Lung (tissue), 12 donors: ENCODE measurements around the gene DNAJC13. TPM values are rescaled to one million over a fixed set of nuclear protein-coding genes. Genes with fewer than 3 reads are reported as not detected.
A peak's percentile ranks its signal among the peaks of the same experiment; 100 is the strongest.

ENCODE experiments used
- ATAC-seq: fragments of 200-7000 bp; cut with Tn5 transposase; one replicate; pipeline ENCODE4 v1.9.1; 2020; ENCODE audit warnings: moderate number of reproducible peaks; ENCODE audit not compliant: insufficient read depth, low FRiP score
- DNase-seq, 3 donors: peaks; one replicate each; pipeline ENCODE4 v3.0.0-alpha.2; 2013 to 2017
- H3K27ac ChIP-seq, 2 donors: one replicate each; pipeline ENCODE4 v1.5.1; 2013; ENCODE audit warnings: mild to moderate bottlenecking in 2 of 2, moderate library complexity in 2 of 2, control low read depth in 1 of 2, inconsistent platforms in 1 of 2, low read depth in 1 of 2, low read length in 1 of 2
- H3K27me3 ChIP-seq, 3 donors: one replicate each; pipeline ENCODE4 v1.5.1; 2013; ENCODE audit warnings: low read length in 2 of 3; ENCODE audit not compliant: control insufficient read depth in 3 of 3, insufficient read depth in 3 of 3
- H3K36me3 ChIP-seq, 4 donors: one replicate each; pipeline ENCODE4 v1.5.1; 2013; ENCODE audit warnings: low read length in 4 of 4, mild to moderate bottlenecking in 1 of 4, moderate library complexity in 1 of 4; ENCODE audit not compliant: control insufficient read depth in 4 of 4, insufficient read depth in 4 of 4
- H3K4me1 ChIP-seq, 5 donors: one replicate each; pipeline ENCODE4 v1.5.1; 2013; ENCODE audit warnings: low read length in 5 of 5, mild to moderate bottlenecking in 2 of 5, moderate library complexity in 1 of 5; ENCODE audit not compliant: control insufficient read depth in 5 of 5, insufficient read depth in 5 of 5
- H3K4me3 ChIP-seq: one replicate; pipeline ENCODE4 v1.5.1; 2013; ENCODE audit warnings: mild to moderate bottlenecking, control low read depth, moderate library complexity
- H3K9ac ChIP-seq, 2 donors: one replicate each; pipeline ENCODE4 v1.5.1; 2013; ENCODE audit warnings: low read length in 2 of 2, control low read depth in 1 of 2; ENCODE audit not compliant: insufficient read depth in 1 of 2
- H3K9me3 ChIP-seq, 4 donors: one replicate each; pipeline ENCODE4 v1.5.1; 2013; ENCODE audit warnings: low read length in 3 of 4, mild to moderate bottlenecking in 1 of 4, moderate library complexity in 1 of 4; ENCODE audit not compliant: control insufficient read depth in 4 of 4, insufficient read depth in 3 of 4
- WGBS, 2 donors: extraction: QIAGEN DNeasy Blood & Tissue Kit; methylation state at CpG; one replicate each; pipeline ENCODE4 v1.1.7; 2013; 5-methylcytosine and 5-hydroxymethylcytosine counted together
- polyA plus RNA-seq, 2 donors: library from polyadenylated mRNA; stranded (reverse); fragments of 200-250 nt; gene quantifications; one replicate each; pipeline ENCODE4 v1.2.1, GENCODE V29; 2013
- total RNA-seq, 2 donors: library from RNA; depleted of rRNA in 1 of 2; stranded (reverse); fragments of >200 nt in 1 of 2; gene quantifications; one replicate each; pipeline ENCODE4 v1.2.1, GENCODE V29; 2014 to 2021
- TF ChIP-seq, protein P1 (sequence below): IDR thresholded peaks from 2 replicates; pipeline ENCODE4 v1.5.1; 2012; ENCODE audit warnings: mild to moderate bottlenecking; ENCODE audit errors: control extremely low read depth, extremely low read depth
- donor health status: control.
- donor health status: control.
- donor health status: Bipolar disorder and iron deficiency.
- donor health status: healthy.
- donor health status: DM: yes; HTN: yes; CAD: no.

Gene DNAJC13
- total and polyA plus RNA-seq, 4 donors, result 6.7 to 132 (median 23.5) TPM

DNA sequence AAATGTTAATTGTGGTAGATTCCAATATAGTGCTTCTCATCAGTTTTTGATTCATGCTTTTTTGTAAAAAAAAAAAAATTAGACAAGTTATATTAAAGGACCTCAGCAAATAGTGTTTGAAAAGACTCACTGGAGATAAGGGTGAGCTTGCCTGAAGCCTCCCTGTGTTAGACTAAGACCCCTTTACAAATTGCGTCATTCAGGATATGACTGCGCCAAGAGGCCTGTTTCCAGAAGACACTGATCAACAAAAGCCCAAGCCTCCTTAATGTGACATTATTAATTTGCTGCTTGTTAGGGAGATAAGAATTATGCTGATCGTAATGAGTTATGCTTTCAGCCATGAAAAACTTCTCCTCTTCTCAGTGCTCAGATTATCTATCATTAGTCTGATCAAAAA, 13.0 kb upstream of the DNAJC13 start:
- no peaks in the 10 kb centered on the region for H3K36me3 ChIP-seq
- H3K27me3 ChIP-seq, result no peaks in the 10 kb centered on the region
- H3K27ac ChIP-seq, result no peak overlapping the region
- peaks cover 0 to 21% (median 7%) of the 10 kb centered on the region in 5 donors for H3K4me1 ChIP-seq
- no peak overlapping the region for H3K9ac ChIP-seq
- TF ChIP-seq, protein P1, sequence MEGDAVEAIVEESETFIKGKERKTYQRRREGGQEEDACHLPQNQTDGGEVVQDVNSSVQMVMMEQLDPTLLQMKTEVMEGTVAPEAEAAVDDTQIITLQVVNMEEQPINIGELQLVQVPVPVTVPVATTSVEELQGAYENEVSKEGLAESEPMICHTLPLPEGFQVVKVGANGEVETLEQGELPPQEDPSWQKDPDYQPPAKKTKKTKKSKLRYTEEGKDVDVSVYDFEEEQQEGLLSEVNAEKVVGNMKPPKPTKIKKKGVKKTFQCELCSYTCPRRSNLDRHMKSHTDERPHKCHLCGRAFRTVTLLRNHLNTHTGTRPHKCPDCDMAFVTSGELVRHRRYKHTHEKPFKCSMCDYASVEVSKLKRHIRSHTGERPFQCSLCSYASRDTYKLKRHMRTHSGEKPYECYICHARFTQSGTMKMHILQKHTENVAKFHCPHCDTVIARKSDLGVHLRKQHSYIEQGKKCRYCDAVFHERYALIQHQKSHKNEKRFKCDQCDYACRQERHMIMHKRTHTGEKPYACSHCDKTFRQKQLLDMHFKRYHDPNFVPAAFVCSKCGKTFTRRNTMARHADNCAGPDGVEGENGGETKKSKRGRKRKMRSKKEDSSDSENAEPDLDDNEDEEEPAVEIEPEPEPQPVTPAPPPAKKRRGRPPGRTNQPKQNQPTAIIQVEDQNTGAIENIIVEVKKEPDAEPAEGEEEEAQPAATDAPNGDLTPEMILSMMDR, result no peak
- peak in 2 of 3 donors; percentile 62 to 71 for DNase-seq
- ATAC-seq, result no peak
- H3K9me3 ChIP-seq, result no peaks in the 10 kb centered on the region
- no peak overlapping the region for H3K4me3 ChIP-seq
- WGBS, 2 donors, result 40 to 66% methylated on average over 3 of the region's 3 CpGs

- Histone ChIP-seq H3K27ac (no peak overlapping the region), H3K36me3 (no peaks in the 10 kb centered on the region), H3K4me1 (peaks cover 0 to 21% (median 7%) of the 10 kb centered on the region in 5 donors), H3K9ac (peak overlapping the region in 1 of 2 donors; percentile 35), H3K27me3 (no peaks in the 10 kb centered on the region), H3K4me3 (no peak overlapping the region), H3K9me3 (no peaks in the 10 kb centered on the region)
- ATAC-seq (peak; percentile 59), DNase-seq (peak in 2 of 3 donors; percentile 79 to 82)
- WGBS, 2 donors, result 39 to 47% methylated on average over 1 of the region's 1 CpG
- TF ChIP-seq, protein P1, result no peak
Observed at GRCh38 chr3:132405188-132405587, 12.1 kb upstream of the DNAJC13 start.

- Histone ChIP-seq H3K4me1 (peaks cover 0 to 21% (median 7%) of the 10 kb centered on the region in 5 donors), H3K36me3 (no peaks in the 10 kb centered on the region), H3K9ac (peak overlapping the region in 1 of 2 donors; percentile 35), H3K9me3 (no peaks in the 10 kb centered on the region), H3K27me3 (no peaks in the 10 kb centered on the region), H3K27ac (peak overlapping the region in 1 of 2 donors; percentile 37), H3K4me3 (no peak overlapping the region)
- DNase-seq (peak in 2 of 3 donors; percentile 16 to 19), ATAC-seq (peak; percentile 49)
- TF ChIP-seq, protein P1, result no peak
- WGBS, 2 donors, result 50 to 55% methylated on average over 4 of the region's 4 CpGs
Observed at GRCh38 chr3:132405609-132406299, 11.5 kb upstream of the DNAJC13 start.

GRCh38 chr3:132406587-132406986, 10.7 kb upstream of the DNAJC13 start:
- 97 to 98% methylated on average over 2 of the region's 2 CpGs for WGBS, 2 donors
- DNase-seq (no peak), ATAC-seq (no peak)
- Histone ChIP-seq H3K4me1 (peaks cover 0 to 21% (median 7%) of the 10 kb centered on the region in 5 donors), H3K9me3 (no peaks in the 10 kb centered on the region), H3K36me3 (no peaks in the 10 kb centered on the region), H3K9ac (no peak overlapping the region), H3K4me3 (no peak overlapping the region), H3K27ac (no peak overlapping the region), H3K27me3 (no peaks in the 10 kb centered on the region)
- TF ChIP-seq, protein P1, result no peak
